Endothelial cell of umbilical vein (primary cell): ENCODE data around the gene BRD2.

Experiments used
- CTCF ChIP-seq, 2 donors: IDR thresholded peaks; 1 replicate in 1 of 2; 2 replicates in 1 of 2; pipeline ENCODE4 v1.5.1; 2011; ENCODE audit warnings: low read length in 2 of 2, mild to moderate bottlenecking in 2 of 2, moderate library complexity in 2 of 2, control low read depth in 1 of 2, inconsistent platforms in 1 of 2, low read depth in 1 of 2; ENCODE audit not compliant: insufficient read depth in 1 of 2; ENCODE audit errors: extremely low read depth in 1 of 2
- EZH2 ChIP-seq: IDR thresholded peaks from 2 replicates; pipeline ENCODE4 v1.6.1; 2012; ENCODE audit warnings: borderline replicate concordance, low read depth, mild to moderate bottlenecking, moderate library complexity, low read length, inconsistent platforms; ENCODE audit not compliant: severe bottlenecking
- POLR2A ChIP-seq: IDR thresholded peaks from 2 replicates; pipeline ENCODE4 v1.6.1; 2012; ENCODE audit warnings: low read depth, mild to moderate bottlenecking, control low read depth, low read length
- TF ChIP-seq, protein P1 (sequence below): IDR thresholded peaks from 2 replicates; pipeline ENCODE4 v1.6.1; 2011; ENCODE audit not compliant: insufficient read depth, insufficient read length

DNA sequence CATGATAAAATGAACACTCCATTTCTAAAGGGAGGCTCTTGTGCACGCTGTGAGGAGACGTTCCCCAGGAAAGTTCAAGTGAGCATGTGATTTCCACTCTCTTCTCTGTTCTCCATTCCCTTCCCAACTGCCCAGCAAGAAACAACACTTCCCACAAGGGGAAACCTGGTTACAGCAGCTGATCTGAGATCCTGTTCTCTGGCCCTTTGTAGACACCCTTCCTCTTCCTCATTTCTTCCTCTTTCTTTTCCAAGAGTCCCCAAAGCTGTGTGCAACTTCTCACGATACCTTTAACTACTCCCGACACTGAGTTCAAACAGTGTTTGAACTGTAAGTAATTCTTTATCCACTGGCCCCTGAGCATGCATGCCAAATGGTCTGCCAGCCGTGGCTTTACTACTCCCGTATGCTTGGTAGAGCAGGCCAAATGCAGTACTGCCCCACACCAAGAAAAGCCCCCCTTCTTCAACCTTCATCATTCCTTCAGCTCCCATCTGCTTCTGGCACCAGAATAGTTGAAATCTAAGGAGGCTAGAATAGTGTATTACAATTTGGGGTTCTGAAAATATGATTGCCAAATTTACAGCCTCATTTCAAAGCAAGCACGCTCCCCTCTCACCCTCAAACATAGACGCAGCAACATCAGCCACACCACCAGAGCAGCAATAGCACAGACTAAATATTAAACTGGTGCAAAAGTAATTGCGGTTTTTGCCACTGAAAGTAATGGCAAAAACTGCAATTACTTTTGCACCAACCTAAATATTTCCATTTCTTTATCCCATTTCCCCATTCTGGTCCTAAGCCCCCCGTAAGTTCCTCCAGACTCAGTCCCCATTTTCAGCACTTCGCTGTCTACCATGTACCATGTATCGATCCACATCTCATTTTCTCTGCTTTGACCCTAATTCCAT, 31.9 kb upstream of the BRD2 start:
- TF ChIP-seq CTCF (IDR thresholded peaks at IDR 0.05; ENCODE audit: extremely low read depth in 1 of 2, insufficient read depth in 1 of 2, low read depth in 1 of 2, low read length in 2 of 2) (no peak), POLR2A (no peak), EZH2 (no peak)
- TF ChIP-seq, protein P1, sequence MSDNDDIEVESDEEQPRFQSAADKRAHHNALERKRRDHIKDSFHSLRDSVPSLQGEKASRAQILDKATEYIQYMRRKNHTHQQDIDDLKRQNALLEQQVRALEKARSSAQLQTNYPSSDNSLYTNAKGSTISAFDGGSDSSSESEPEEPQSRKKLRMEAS, result no peak
